Mesenteric fat pad (tissue), 1 donor: Measurements from ENCODE around the gene DCDC1. TPM values are rescaled to one million over a fixed set of nuclear protein-coding genes. Genes with fewer than 3 reads are reported as not detected.
"Not testable (repeated sequence)": the region's sequence is repeated elsewhere in the genome, so short reads cannot be mapped to it uniquely, and the experiment has no call there.

ENCODE experiments used
- DNase-seq: peaks from one replicate; pipeline ENCODE4 v3.0.0-alpha.2; 2020; ENCODE audit warnings: low spot score
- total RNA-seq: library from RNA; stranded (reverse); fragmentation: NEBNext Ultra II Directional; extraction: Animal tissue kit (Norgen Biotek cat#: 25700); gene quantifications from one replicate; pipeline ENCODE4 v1.2.1, GENCODE V29; 2021
- donor health status: DM: yes; HTN: yes; CAD: no.

DCDC1 gene
- total RNA-seq, 1 donor from 2014 or later = not detected

DNA sequence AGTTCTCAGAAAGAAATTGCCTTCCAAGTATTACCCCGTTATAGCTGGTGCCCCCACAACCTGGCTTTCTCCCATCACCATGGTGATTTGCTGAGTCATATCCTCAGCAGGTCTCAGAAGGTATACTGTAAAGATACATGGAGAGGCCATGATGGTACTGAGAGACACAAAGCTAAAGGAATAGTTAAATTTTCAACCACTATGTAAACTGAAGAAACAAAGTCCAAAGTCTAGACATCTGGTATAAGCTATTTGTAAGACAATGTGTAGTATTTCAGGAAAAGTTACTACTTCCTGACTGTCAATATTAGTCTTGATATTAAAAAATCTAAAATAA lies 377.1 kb downstream of the DCDC1 start:
- DNase-seq = no peak

DNA sequence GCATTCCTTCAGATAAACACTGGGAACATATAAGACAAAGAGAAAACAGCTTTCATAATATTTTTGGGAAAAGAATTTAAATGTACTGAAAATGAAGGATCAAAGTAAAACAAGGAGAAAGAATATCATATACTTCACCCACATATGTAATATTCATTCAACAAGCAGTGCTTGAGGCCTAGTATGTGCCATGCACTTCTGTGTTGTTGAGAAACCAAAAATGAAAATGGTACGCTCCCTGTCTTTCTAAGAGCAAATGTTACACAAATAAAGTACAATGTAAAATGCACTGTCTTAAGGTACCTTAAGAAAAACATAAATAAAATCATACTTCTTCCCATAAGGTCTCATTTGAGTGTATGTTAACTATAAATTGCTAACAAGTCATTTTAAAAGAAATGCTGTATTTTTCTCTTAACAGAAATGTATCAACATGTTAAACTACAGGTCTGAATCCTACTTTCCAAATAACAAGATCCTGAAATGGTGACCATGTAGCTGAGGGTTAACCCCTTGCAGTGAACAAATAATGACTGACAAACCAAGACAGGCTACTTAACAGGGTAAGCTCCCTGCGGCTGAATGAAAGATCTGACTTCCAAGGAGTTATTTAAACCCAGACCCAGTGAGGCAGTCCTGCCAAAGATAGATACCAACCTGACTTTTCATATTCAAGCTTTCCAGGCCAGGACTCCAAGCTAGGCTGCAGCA lies 377.6 kb downstream of the DCDC1 start:
- DNase-seq = no peak

DNA sequence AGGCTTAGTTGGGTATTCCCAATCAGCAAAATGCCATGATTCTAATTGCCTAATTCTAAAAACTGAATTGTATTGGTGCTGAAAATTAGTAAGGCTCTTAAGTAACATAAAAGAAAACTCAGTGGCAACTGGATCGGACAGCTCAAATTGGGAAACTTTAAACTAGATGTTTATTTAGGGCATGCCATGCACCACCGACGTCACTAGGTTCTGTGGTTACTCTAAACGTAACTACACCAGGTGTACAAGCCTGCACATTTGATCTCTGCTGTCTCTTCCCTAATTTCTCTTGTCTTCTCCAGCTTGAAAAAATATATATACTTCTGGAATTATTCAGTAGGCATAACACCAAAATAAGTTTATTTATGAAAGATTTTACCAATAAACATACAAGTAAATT lies 378.2 kb downstream of the DCDC1 start:
- no peak for DNase-seq

DNA sequence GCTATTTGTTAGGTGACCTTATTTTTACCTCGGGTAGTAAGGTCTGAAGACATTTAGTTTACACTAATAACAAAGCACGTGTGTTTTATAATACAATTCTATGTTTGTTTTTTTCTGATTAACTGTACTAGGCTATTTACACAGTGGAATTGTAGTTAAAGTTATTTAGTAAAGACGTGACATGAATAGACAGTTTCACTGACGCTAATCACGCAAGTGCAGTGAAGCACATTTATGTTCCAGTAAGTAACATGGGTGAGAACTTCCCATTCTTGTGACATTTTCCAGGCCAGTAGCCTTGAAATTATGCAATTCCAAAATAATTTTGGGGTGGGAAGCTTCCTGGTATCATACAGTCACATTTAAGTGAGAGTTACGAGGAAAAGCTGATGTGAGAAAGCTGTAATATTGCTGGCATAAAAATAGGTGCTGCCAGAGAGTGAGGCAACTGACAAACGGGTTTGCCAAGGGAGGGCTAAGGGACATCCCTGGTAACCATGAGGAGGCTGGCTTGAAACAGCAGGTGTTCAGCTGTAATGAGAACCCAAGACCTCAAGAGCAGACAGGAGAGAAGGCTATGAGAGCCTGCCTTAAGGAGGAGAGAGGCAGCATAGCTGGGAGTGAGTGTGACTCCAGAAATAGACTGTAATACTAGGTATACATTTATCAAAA lies 378.8 kb downstream of the DCDC1 start:
- DNase-seq = no peak

DNA sequence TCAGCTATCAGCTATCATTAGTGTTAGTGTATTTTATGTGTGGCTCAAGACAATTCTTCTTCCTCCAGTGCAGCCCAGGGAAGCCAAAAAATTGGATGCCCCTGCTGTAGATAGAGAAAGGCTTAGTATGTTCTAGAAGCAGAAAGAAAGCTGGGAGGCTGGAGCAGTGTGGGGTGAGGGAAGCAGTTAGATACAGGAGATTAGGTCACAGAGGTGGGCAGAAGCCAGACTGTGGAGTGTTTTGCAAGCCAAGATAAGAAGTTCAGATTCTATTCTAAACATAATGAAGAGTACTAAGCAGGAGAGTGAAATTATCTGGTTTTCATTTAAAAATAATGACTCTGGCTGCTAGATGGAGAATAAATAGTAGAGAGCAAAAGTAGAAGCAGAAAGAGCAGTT lies 381.7 kb downstream of the DCDC1 start:
- DNase-seq = no peak

DNA sequence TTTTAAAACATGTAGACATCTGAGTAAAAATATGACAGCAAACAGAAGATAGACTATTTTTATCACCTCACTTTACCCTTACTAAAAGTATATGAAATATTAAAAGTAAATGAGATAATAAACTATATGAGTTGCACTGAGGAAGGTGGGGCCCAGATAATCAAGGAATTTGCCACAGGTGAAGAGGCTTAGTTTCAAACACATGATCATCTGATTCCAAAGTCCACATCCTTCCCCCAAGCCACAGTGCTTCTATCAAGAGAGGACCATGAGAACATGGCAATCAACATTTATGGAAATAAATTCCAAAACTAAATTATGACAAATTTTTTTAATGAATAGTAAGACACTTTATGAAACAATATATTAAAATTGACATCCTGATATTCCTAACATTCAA lies 384.0 kb downstream of the DCDC1 start:
- DNase-seq = no peak

DNA sequence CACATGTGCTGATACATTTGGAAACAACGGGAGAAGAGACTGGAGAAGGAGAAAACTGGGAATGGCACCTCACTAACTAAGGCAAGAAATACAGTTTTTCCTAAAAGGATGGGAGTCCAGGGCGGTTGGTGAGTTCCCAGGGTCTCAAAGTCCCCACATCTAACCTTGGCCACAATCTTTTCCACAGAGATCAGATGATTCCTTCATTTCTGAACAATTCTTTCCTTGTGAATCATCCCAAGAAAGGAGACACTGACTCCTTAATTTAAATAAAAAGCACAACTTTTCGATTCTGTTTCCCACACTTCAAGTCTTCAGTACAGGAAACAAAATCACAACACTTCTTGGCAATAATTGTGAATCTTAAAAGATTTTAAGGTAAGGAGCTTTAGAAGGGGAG lies 384.7 kb downstream of the DCDC1 start:
- no peak for DNase-seq

DNA sequence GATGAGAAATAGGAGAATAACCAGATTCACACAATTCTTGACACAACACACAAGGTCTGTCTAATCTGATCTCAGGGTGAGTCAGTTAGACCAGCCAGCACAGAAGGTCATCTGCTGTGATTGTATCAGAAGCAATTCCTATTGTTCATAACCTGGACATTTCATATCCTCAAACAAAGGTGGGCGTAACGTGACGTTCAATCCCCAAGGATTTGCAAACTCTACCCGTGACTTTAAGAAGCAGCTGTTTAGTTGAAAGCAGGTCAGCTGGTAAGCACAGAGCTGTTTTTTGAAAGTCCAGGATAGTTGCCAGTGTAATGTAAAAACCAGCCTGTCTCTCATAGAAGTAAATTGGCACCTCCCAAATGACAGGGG lies 385.1 kb downstream of the DCDC1 start:
- no peak for DNase-seq

DNA sequence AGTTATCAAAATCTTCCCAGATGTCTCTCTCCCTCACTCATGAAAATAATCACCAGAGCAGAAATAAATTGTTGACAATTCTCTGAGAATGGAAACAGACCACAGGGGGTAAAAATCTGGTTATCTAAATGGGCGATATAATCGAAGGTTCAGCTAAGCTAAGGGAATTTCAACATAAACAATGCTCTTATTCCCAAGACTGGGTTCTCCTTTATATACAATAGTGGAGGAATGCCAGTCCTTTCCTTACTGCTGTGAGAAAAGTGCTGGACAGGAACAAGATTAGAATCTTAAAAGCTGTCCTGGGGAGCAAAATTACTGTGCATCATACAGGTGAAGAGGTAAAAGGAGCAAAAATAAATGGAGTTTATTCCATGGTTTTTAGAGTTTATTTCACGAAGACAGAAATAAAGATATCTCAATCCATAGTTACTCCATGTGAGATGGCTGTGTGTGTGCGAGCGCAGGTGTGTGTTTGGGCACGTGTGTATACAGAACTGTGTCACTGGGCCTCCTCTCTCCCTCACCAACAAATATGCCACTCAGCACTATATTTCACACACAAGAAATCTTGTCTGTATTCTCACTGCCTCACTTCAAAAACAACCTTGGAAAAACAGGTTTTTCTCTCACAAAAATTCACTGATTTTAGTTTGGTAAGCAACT lies 385.6 kb downstream of the DCDC1 start:
- no peak for DNase-seq

DNA sequence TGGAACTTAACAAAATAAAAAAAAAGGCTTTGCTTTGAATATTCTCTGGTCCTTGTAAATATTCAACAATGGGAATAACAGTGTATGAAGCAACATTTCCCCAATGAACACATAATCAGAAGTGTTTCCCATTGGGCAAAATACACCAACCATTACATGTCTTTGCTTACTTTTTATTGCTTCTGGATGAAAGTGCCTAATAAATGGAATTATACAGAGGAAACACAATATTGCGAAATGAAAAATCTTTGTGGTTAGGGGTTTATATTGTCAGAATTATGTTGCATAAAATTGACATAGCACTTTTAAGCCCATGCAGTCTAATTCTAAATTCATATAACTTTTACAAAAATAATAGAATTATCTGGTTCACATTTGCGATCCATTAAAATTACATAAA lies 386.4 kb downstream of the DCDC1 start:
- DNase-seq = no peak

DNA sequence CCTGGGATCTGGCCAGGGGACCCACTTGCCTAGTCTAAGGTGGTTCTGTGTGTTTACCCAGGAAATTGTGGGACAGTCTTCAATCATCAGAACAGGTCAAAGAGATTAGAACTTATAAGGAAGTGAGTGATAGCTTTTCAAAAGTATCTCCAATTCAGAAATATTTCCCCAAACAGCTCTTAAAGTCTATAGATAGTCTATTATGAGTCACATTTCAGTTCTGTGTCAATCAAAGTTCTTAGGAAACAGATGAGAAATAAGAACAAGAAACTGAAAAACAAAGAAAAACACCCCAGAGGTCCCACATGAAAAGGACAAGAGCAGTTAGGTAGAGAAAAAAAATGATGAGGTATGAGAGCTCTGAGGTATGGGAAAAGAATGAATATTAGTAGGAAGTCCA lies 402.0 kb downstream of the DCDC1 start:
- DNase-seq = no peak

DNA sequence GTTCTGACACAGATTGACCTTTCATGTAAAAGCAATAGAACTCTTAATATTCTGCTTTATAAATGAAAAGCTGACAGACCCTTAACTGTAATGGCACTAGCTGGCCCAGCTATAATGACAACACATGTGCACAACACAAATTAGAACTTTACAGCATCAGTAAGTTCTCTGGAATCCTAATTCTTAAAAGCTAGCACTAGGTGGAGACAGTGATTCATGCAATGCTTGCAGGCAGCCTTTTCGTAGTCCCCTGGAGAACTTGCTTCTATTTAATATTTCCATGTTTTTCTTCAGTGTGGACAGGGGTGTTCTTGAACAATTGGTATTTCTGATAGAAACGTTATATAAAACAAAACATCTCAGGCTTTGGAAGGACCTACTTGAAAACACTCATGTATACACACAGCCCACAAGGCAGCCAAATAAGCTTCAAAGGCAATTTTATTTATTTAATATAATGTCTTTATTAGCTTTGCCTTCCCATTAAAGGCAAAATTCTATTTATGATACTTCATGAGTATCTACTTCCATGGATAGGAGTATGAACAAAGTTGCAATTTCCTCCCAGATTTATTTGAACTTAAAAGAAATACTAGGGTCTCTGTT lies 409.0 kb downstream of the DCDC1 start:
- DNase-seq = no peak

DNA sequence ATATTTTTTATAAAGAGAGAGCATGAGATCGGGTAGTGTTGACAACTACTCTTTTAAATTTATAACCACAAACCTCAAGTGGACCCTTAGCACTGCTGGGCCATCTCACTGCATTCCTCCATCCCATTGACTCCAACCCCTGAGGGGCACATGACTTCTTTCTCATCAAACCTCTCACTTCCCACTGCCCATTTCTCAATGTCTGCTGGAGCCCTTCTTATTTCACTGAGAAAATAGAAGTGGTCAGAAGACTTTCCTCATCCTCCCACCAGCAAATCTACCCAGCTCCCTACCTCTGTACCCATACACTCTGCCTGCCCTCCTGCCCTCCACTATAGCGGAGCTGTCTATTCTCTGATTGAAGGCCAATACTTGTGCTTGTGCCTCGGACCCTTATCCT lies 412.8 kb downstream of the DCDC1 start:
- no peak for DNase-seq

DNA sequence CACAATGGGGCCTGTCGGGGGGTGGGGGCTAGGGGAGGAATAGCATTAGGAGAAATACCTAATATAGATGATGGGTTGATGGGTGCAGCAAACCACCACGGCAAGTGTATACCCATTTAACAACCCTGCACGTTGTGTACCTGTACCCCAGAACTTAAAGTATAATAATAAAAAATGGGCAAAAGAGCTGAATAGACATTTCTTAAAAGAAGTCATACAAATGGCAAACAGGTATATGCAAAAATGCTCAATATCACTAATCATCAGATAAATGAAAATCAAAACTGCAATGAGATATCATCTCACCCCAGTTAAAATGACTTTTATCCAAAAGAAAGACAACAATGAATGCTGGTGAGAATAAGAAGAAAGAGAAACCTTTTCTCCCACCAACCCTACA lies 419.7 kb downstream of the DCDC1 start:
- DNase-seq = no peak

DNA sequence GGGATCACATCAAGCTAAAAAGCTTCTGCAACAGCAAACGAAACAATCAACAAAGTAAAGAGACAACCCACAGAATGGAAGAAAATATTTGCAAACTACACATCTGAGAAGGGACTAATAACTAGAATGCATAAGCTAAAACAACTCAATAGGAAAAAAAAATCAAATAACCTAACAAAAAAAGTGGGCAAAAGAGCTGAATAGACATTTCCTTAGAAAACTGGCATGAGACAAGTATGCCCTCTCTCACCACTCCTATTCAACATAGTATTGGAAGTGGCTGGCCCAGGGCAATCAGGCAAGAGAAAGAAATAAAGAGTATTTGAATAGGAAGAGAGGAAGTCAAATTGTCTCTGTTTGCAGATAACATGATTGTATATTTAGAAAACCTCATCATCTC lies 421.8 kb downstream of the DCDC1 start:
- DNase-seq = not testable (repeated sequence)

DNA sequence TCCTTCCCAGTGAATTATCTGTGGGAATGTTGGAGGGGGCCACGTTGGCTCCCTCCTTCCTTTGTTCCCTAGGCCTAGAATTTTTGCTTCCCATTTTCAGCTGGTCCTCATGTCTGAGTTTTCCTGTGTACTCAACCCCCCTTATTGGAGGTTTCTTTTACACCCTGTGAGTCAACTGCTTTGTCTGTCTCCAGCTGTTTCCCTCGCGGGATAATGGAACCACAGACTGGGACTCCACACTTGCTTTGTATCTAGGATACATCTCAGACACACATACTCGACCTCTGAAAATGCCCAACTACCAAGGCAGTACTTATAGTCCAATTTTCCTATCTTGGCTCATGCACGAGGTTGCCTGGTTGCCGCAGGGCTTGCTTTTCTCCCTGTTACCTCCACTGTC lies 430.7 kb downstream of the DCDC1 start:
- DNase-seq = no peak

DNA sequence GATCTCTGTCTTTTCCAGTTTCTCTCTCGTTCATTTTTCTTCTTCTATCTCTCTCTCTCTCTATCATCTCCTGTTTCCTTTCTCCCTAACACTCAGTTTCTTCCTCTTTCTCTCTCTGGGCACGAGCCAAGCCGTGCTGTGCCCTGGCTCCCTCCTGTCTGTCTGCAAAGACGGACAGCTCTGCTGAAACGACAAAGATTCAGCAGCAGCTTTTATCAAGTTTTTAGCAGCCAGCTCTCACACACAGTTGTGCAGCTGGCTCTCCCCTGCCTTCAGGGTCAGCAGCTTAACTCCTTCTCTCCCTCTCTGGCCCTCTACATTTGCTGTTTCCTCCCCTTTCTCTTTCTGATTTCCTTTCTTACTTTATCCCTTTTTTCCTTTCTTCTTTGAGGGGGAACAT lies 431.4 kb downstream of the DCDC1 start:
- DNase-seq = no peak

DNA sequence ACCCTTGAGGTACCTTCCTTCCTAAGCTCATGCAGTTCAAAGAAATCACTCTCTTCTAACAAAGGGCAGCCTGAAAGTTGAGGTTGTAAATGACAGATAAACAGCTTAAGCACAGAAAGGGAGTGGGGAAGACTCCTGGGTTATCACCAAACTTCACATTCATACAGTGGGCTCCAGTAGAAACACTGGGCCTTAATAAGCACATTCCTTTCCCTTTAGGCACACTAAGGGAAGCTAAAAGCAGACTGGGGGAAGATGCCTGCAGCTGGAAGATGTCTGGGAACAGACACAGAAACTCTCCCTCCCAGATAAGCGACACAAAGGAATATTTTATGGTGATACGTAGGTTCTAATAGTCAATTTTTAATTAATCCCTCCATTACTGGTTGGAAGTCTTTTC lies 433.0 kb downstream of the DCDC1 start:
- DNase-seq = no peak

DNA sequence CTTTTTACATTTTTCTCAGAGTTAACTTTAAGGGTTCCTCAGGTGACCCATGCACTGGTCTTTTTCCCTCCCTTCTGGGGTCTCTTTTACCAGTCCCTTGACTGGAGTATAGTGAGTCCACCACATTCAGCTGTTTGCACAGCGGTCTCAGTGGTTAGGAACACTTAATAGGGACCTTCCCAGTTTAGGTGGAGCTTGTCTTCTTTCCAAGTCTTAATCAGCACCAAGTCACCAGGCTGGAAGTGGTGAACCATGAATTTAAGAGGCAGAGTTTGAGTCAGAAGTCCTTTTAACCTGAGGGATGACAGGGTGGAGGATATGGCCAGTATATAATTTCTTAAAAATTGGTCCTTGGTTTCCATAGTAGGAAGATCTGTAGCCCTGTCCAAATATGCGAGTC lies 433.7 kb downstream of the DCDC1 start:
- no peak for DNase-seq

DNA sequence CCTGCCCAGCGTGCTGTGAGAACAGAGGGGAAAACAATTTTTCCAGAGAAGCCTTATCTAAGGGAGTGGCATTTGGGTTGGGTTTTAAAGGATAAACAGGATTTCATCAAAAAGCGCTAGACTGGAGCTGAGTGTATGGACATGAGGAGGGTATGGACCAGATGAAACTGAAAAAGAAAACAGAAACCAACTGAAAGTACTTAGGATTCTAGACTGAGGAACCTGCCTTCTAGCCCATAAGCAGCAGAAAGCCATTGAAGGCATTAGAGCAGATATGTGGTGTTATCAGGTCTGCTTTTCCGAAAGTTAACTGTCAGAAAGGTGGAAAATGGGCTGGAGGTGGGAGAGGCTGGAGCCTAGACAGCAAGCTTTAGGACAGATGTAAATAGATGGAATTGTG lies 443.4 kb downstream of the DCDC1 start:
- DNase-seq = no peak

DNA sequence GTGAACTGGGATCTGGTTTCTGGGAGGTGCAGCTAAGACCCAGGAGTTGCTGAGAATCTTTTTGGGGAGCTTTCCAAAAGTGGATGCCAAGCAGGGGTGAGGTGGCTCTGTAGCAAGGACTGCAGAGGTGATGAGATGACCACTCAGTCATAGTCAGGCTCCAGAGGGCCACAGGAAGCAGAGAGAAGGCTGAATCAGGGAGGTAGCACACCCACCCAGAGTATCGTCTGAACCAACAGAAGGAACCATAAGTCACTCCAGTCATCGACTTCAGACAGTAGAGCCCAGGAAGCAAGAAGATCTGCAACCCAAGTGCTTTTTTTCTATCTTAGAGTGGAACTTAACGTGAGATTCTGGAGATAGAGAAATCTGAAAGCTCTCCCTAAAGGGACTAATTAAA lies 447.7 kb downstream of the DCDC1 start:
- no peak for DNase-seq

DNA sequence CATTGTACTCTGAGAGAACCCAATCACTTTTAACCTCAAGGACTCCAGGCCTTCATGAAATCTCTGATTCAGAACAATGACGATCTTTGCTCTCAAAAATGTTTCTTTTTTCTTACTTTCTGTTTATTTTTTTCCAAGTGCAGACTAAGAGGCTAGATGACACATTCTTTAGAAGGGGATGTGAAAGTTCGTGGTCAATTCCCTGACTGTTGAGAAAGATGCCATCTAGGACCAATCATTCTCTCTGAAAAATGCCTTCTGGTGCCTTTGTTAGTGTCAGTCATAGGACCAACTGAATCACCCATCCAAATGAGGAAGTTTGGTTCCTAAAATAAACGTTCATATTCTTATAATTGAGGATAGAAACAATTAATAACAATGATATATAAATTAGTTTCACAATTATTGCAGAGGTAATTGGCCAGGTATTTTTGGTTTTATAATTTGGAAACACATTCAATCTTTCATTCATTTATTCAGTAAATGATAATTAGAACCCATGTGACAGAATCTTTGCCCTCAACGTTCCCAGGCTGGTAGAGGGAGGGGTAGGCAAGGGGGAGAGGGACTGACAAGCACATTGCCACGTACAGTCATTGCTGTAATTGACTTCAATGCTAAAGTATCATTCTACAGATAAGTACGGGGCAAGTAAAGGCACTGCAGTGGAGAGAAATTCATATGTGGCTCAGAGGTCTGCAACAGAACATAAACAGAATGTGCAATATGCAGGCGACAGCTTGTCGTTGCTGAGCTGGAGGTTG lies 450.0 kb downstream of the DCDC1 start:
- DNase-seq = no peak
